Testis (tissue), 3 donors: ENCODE data around the gene CATSPERE. TPM values are rescaled to one million over a fixed set of nuclear protein-coding genes. Genes with fewer than 3 reads are reported as not detected.

ENCODE experiments used
- DNase-seq: peaks from one replicate; pipeline ENCODE4 v3.0.0-alpha.2; 2019
- H3K27ac ChIP-seq, 2 donors: fragments of 200-600 bp; sonication (generic); one replicate each; pipeline ENCODE4 v1.5.1; 2019
- H3K27me3 ChIP-seq: fragments of 200-600 bp; sonication (generic); one replicate; pipeline ENCODE4 v1.5.1; 2019
- H3K36me3 ChIP-seq: fragments of 200-600 bp; sonication (generic); one replicate; pipeline ENCODE4 v1.5.1; 2017; ENCODE audit warnings: low read depth; ENCODE audit errors: missing control alignments
- H3K4me1 ChIP-seq: fragments of 200-600 bp; sonication (generic); one replicate; pipeline ENCODE4 v1.5.1; 2019
- H3K4me3 ChIP-seq, 2 donors: fragments of 200-600 bp; sonication (generic); one replicate each; pipeline ENCODE4 v1.5.1; 2017 to 2019
- H3K9me3 ChIP-seq: fragments of 200-600 bp; sonication (generic); one replicate; pipeline ENCODE4 v1.5.1; 2017
- POLR2A ChIP-seq: fragments of 450-650 bp; IDR thresholded peaks from one replicate; pipeline ENCODE4 v1.6.1; 2017; ENCODE audit warnings: antibody characterized with exemption, mild to moderate bottlenecking, moderate library complexity
- WGBS, 2 donors: methylation state at CpG; one replicate each; pipeline ENCODE4 v1.1.5; 2018; 5-methylcytosine and 5-hydroxymethylcytosine counted together
- intact Hi-C: fragments of 100-400 bp; cut with DNase I; formaldehyde crosslinking; loops from one replicate; pipeline ENCODE4 v1.15.1; 2023; ENCODE audit warnings: low total_unique reads
- polyA plus RNA-seq: library from polyadenylated mRNA; stranded (reverse); fragments of 350-450 nt; fragmentation: Illumina TruSeq; extraction: RNeasy Lipid Tissue Mini Kit (QIAGEN cat#74804); gene quantifications from one replicate; pipeline ENCODE4 v1.2.3, GENCODE V29; 2014; ENCODE audit warnings: low read depth, low replicate concordance; ENCODE audit not compliant: insufficient read depth
- total RNA-seq, 2 donors: library from RNA; depleted of rRNA; stranded (reverse); fragments of >200 nt; gene quantifications; one replicate each; pipeline ENCODE4 v1.2.3, GENCODE V29; 2016
- TF ChIP-seq, protein P1 (sequence below), 3 experiments: fragments of 450-650 bp in 2 of 3; fragments of 200-600 bp in 1 of 3; sonication (generic) in 1 of 3; IDR thresholded peaks; one replicate each; pipeline ENCODE4 v1.5.1; 2016 to 2019; ENCODE audit warnings: antibody characterized with exemption in 3 of 3, mild to moderate bottlenecking in 2 of 3, moderate library complexity in 1 of 3

CATSPERE gene
- total and polyA plus RNA-seq, 3 donors from 2014 or later: 10.4 to 46.0 (median 15.7) TPM

- Histone ChIP-seq H3K4me1 (no peaks in the 10 kb centered on the region), H3K9me3 (no peaks in the 10 kb centered on the region), H3K27ac (no peak overlapping the region), H3K4me3 (no peak overlapping the region), H3K27me3 (no peaks in the 10 kb centered on the region), H3K36me3 (no peaks in the 10 kb centered on the region)
- DNase-seq: no peak
- TF ChIP-seq, protein P1, sequence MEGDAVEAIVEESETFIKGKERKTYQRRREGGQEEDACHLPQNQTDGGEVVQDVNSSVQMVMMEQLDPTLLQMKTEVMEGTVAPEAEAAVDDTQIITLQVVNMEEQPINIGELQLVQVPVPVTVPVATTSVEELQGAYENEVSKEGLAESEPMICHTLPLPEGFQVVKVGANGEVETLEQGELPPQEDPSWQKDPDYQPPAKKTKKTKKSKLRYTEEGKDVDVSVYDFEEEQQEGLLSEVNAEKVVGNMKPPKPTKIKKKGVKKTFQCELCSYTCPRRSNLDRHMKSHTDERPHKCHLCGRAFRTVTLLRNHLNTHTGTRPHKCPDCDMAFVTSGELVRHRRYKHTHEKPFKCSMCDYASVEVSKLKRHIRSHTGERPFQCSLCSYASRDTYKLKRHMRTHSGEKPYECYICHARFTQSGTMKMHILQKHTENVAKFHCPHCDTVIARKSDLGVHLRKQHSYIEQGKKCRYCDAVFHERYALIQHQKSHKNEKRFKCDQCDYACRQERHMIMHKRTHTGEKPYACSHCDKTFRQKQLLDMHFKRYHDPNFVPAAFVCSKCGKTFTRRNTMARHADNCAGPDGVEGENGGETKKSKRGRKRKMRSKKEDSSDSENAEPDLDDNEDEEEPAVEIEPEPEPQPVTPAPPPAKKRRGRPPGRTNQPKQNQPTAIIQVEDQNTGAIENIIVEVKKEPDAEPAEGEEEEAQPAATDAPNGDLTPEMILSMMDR (IDR thresholded peaks at IDR 0.05): no peak
- no peak for TF ChIP-seq POLR2A
- intact Hi-C loops: no loop called here
- 89 to 90% methylated on average over 4 of the region's 4 CpGs for WGBS, 2 donors
Measured at GRCh38 chr1:244419024-244419423, 42.0 kb upstream of the CATSPERE start.

DNA sequence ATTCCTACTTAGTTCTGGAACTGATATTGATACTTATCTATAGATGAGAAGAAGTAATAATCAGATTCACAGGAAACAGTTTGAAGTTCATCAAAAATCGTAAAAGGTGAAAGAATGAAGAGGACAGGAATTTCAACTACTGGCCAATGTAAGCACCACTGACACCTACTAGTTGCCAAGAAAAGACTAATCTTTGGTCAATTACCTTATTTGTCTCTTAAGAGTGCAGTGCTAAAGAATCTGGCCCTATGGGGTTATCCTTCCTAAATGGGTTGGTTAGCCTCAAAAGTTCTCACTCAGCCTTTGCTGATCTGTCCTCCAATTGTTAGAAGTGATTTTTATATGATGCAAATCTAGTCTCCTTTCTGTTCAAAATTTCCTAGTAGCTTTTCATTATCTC is 38.9 kb upstream of the CATSPERE start:
- Histone ChIP-seq H3K27ac (no peak overlapping the region), H3K27me3 (no peaks in the 10 kb centered on the region), H3K4me1 (no peaks in the 10 kb centered on the region), H3K36me3 (no peaks in the 10 kb centered on the region), H3K4me3 (no peak overlapping the region), H3K9me3 (no peaks in the 10 kb centered on the region)
- TF ChIP-seq, protein P1 (IDR thresholded peaks at IDR 0.05): no peak
- no peak for TF ChIP-seq POLR2A
- intact Hi-C loops: no loop called here
- WGBS, 2 donors: 76 to 79% methylated on average over 1 of the region's 1 CpG
- no peak for DNase-seq

GRCh38 chr1:244424649-244425334 is 36.3 kb upstream of the CATSPERE start:
- Histone ChIP-seq H3K4me1 (no peaks in the 10 kb centered on the region), H3K4me3 (no peak overlapping the region), H3K27me3 (no peaks in the 10 kb centered on the region), H3K9me3 (no peaks in the 10 kb centered on the region), H3K36me3 (no peaks in the 10 kb centered on the region), H3K27ac (no peak overlapping the region)
- no peak for TF ChIP-seq POLR2A
- TF ChIP-seq, protein P1 (IDR thresholded peaks at IDR 0.05): no peak
- WGBS, 2 donors: 85% methylated on average over 2 of the region's 2 CpGs
- no peak for DNase-seq
- intact Hi-C loops: no loop called here

DNA sequence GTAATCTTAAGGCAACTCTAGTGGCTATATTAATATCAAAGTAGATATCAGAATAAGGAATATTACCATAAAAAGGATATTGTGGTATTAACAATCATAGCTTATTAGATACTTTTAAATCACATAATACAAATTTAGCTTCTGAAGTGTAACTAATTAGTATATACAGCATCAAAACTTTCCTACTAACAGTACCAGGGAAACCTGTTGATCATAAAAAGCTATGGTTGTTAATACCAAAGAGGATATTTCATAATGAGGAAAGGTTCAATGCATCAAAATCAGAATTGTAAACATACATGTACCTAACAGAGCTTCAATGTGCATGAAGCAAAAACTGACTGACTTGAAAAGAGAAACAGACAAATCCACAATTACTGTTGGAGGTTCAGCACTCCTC is 33.4 kb upstream of the CATSPERE start:
- Histone ChIP-seq H3K4me1 (no peaks in the 10 kb centered on the region), H3K9me3 (no peaks in the 10 kb centered on the region), H3K27me3 (no peaks in the 10 kb centered on the region), H3K27ac (no peak overlapping the region), H3K36me3 (no peaks in the 10 kb centered on the region), H3K4me3 (no peak overlapping the region)
- intact Hi-C loops: no loop called here
- TF ChIP-seq, protein P1 (IDR thresholded peaks at IDR 0.05): no peak
- no peak for TF ChIP-seq POLR2A
- DNase-seq: no peak

DNA sequence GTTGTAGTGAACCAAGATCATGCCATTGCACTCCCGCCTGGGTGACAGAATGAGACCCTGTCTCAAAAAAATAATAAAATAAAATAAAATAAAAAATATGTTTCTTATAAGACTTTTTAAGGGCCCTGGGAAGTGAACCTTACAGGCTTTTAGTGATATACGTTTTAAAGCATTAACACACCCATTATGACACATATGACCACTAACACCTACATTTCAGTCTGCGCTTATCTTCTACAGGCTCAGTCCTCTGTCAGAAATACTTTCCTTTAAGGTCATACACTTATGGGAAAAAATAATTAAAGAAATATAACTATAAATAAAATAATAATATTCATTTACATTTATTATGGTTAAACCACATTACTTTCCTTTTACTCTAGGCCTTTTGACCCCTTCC is 31.3 kb upstream of the CATSPERE start:
- H3K4me1 ChIP-seq: no peaks in the 10 kb centered on the region
- H3K36me3 ChIP-seq: no peaks in the 10 kb centered on the region
- H3K4me3 ChIP-seq: no peak overlapping the region
- H3K27ac ChIP-seq: no peak overlapping the region
- H3K27me3 ChIP-seq: no peaks in the 10 kb centered on the region
- TF ChIP-seq, protein P1 (IDR thresholded peaks at IDR 0.05): no peak
- no peak for TF ChIP-seq POLR2A
- DNase-seq: no peak
- intact Hi-C loops: no loop called here
- WGBS, 2 donors: 78% methylated on average over 3 of the region's 3 CpGs
- no peaks in the 10 kb centered on the region for H3K9me3 ChIP-seq
